Hypothalamus (tissue), 51 donors: ENCODE data around the gene ARHGAP26.
"Not testable (repeated sequence)": the region's sequence is repeated elsewhere in the genome, so short reads cannot be mapped to it uniquely, and the experiment has no call there.

Experiments
- DNase-seq, 51 donors: peaks; one replicate each; lab custom pipeline; 2025; lab: John Stamatoyannopoulos, UW

Gene ARHGAP26

GRCh38 chr5:143183989-143184388, 413.8 kb downstream of the ARHGAP26 start:
- DNase-seq, result no peak

GRCh38 chr5:143186623-143187022, 416.4 kb downstream of the ARHGAP26 start:
- DNase-seq, result no peak

GRCh38 chr5:143187495-143187894, 417.3 kb downstream of the ARHGAP26 start:
- DNase-seq, result no peak

GRCh38 chr5:143188083-143188482, 417.9 kb downstream of the ARHGAP26 start:
- no peak for DNase-seq

- DNase-seq, result no peak
Observed at GRCh38 chr5:143188692-143189091, 418.5 kb downstream of the ARHGAP26 start.

- no peak for DNase-seq
Observed at GRCh38 chr5:143190260-143190810, 420.2 kb downstream of the ARHGAP26 start.

GRCh38 chr5:143191720-143192119, 421.5 kb downstream of the ARHGAP26 start:
- DNase-seq, result no peak

- no peak for DNase-seq
Observed at GRCh38 chr5:143192191-143192900, 422.2 kb downstream of the ARHGAP26 start.

GRCh38 chr5:143194206-143194605, 424.0 kb downstream of the ARHGAP26 start:
- no peak for DNase-seq

- no peak for DNase-seq
Observed at GRCh38 chr5:143194713-143195112, 424.5 kb downstream of the ARHGAP26 start.

- no peak for DNase-seq
Observed at GRCh38 chr5:143195491-143195890, 425.3 kb downstream of the ARHGAP26 start.

GRCh38 chr5:143196601-143197259, 426.6 kb downstream of the ARHGAP26 start:
- DNase-seq, result no peak

GRCh38 chr5:143197260-143197656, 427.1 kb downstream of the ARHGAP26 start:
- DNase-seq, result no peak

GRCh38 chr5:143198332-143198731, 428.2 kb downstream of the ARHGAP26 start:
- DNase-seq, result no peak

- no peak for DNase-seq
Observed at GRCh38 chr5:143199161-143199560, 429.0 kb downstream of the ARHGAP26 start.

GRCh38 chr5:143199843-143200242, 429.7 kb downstream of the ARHGAP26 start:
- no peak for DNase-seq

- DNase-seq, result no peak
Observed at GRCh38 chr5:143200781-143201398, 430.7 kb downstream of the ARHGAP26 start.

- DNase-seq, result no peak
Observed at GRCh38 chr5:143201589-143201988, 431.4 kb downstream of the ARHGAP26 start.

- DNase-seq, result not testable (repeated sequence)
Observed at GRCh38 chr5:143203301-143203956, 433.3 kb downstream of the ARHGAP26 start.

- DNase-seq, result no peak
Observed at GRCh38 chr5:143204474-143205246, 434.5 kb downstream of the ARHGAP26 start.
